HepG2 (cell line): ENCODE data around the gene ATP6V1C2. TPM values are rescaled to one million over a fixed set of nuclear protein-coding genes. Genes with fewer than 3 reads are reported as not detected.

Source experiments
- ADNP ChIP-seq: sonication (generic); formaldehyde crosslinking; IDR thresholded peaks from 2 replicates; pipeline ENCODE4 v1.4.0; 2020; ENCODE audit warnings: missing genetic modification reagents
- ARID2 ChIP-seq: sonication (generic); formaldehyde crosslinking; IDR thresholded peaks from 2 replicates; pipeline ENCODE4 v1.8.1; 2022; ENCODE audit warnings: mild to moderate bottlenecking, missing genetic modification reagents, borderline replicate concordance
- CREM ChIP-seq, 2 experiments: sonication (generic) in 1 of 2; formaldehyde crosslinking in 1 of 2; IDR thresholded peaks; 2 replicates each; pipeline versions ENCODE4 v1.4.0 to v1.6.1; 2016 to 2020; ENCODE audit warnings: antibody characterized with exemption in 1 of 2, mild to moderate bottlenecking in 1 of 2, missing genetic modification reagents in 1 of 2
- GATAD1 ChIP-seq: IDR thresholded peaks from 2 replicates; pipeline ENCODE4 v1.6.1; 2016; ENCODE audit warnings: missing genetic modification reagents, missing compliant biosample characterization
- GTF2F1 ChIP-seq: fragments of 150-350 bp; IDR thresholded peaks from 2 replicates; pipeline ENCODE4 v1.6.1; 2014; ENCODE audit warnings: low read length
- IKZF1 ChIP-seq: fragments of 450-650 bp; IDR thresholded peaks from 2 replicates; pipeline ENCODE4 v1.7.1; 2016
- KLF11 ChIP-seq: IDR thresholded peaks from 2 replicates; pipeline ENCODE4 v1.6.1; 2016; ENCODE audit warnings: missing compliant biosample characterization
- POLR2AphosphoS2 ChIP-seq: IDR thresholded peaks from 2 replicates; pipeline ENCODE4 v1.6.1; 2011; ENCODE audit warnings: low read depth, low read length, improper control_type of control experiment
- SRSF1 ChIP-seq: fragments of 200-400 bp; formaldehyde crosslinking; optimal IDR thresholded peaks from 2 replicates; pipeline ENCODE3; 2017; ENCODE audit warnings: mild to moderate bottlenecking, low read depth, low read length, moderate library complexity
- THYN1 ChIP-seq: sonication (generic); formaldehyde crosslinking; IDR thresholded peaks from 2 replicates; pipeline ENCODE4 v1.8.1; 2023; ENCODE audit warnings: low read depth, mild to moderate bottlenecking, moderate library complexity, missing genetic modification reagents, borderline replicate concordance
- ZNF282 ChIP-seq: fragments of 450-650 bp; IDR thresholded peaks from 2 replicates; pipeline ENCODE4 v1.6.1; 2018; ENCODE audit not compliant: partially characterized antibody
- ZNF670 ChIP-seq: sonication (generic); formaldehyde crosslinking; IDR thresholded peaks from 2 replicates; pipeline ENCODE4 v1.8.0; 2022; ENCODE audit warnings: mild to moderate bottlenecking, missing genetic modification reagents, borderline replicate concordance
- ZNF672 ChIP-seq: sonication (generic); formaldehyde crosslinking; IDR thresholded peaks from 2 replicates; pipeline ENCODE4 v1.8.1; 2022; ENCODE audit warnings: missing genetic modification reagents
- ZNF776 ChIP-seq: sonication (generic); formaldehyde crosslinking; IDR thresholded peaks from 2 replicates; pipeline ENCODE4 v1.4.0; 2020; ENCODE audit warnings: mild to moderate bottlenecking, missing genetic modification reagents
- polyA plus RNA-seq, 8 experiments: library from polyadenylated mRNA; depleted of rRNA in 3 of 8; stranded (reverse) in 7 of 8; unstranded in 1 of 8; fragments of >200 nt; fragmentation: Illumina TruSeq in 4 of 8; extraction: Trizol in 4 of 8; gene quantifications; 2 replicates each; pipeline versions ENCODE4 v1.2.1 to v1.2.3, GENCODE V29; 2011 to 2016; ENCODE audit warnings: low read depth in 4 of 8, missing spikeins in 1 of 8, mixed read lengths in 1 of 8; ENCODE audit not compliant: insufficient read depth in 1 of 8
- total RNA-seq, 5 experiments: library from RNA; depleted of rRNA; stranded (reverse); fragments of >200 nt; fragmentation: Illumina TruSeq; extraction: Trizol; gene quantifications; 2 replicates each; pipeline ENCODE4 v1.2.3, GENCODE V29; 2016; ENCODE audit warnings: low read depth in 1 of 5
- TF ChIP-seq, protein P1 (sequence below), 2 experiments: sonication (generic) in 1 of 2; formaldehyde crosslinking in 1 of 2; IDR thresholded peaks; 2 replicates each; pipeline versions ENCODE4 v1.4.0 to v1.6.1; 2018 to 2020; ENCODE audit warnings: missing genetic modification reagents in 2 of 2, borderline replicate concordance in 1 of 2, low read depth in 1 of 2, mild to moderate bottlenecking in 1 of 2, missing biosample characterization in 1 of 2
- TF ChIP-seq, protein P2 (sequence below): IDR thresholded peaks from 2 replicates; pipeline ENCODE4 v1.6.1; 2012; ENCODE audit warnings: low read length, improper control_type of control experiment
- TF ChIP-seq, protein P3 (sequence below): sonication (generic); formaldehyde crosslinking; IDR thresholded peaks from 2 replicates; pipeline ENCODE4 v1.4.0; 2020; ENCODE audit warnings: missing genetic modification reagents, borderline replicate concordance
- TF ChIP-seq, protein P4 (sequence below): fragments of 450-650 bp; IDR thresholded peaks from 2 replicates; pipeline ENCODE4 v1.6.1; 2016

Gene ATP6V1C2
- total and polyA plus RNA-seq, 2 of the 13 experiments (the other 11 are each of a cell fraction or from before 2014, with no cell fraction given) = 0.04 to 0.29 TPM

DNA sequence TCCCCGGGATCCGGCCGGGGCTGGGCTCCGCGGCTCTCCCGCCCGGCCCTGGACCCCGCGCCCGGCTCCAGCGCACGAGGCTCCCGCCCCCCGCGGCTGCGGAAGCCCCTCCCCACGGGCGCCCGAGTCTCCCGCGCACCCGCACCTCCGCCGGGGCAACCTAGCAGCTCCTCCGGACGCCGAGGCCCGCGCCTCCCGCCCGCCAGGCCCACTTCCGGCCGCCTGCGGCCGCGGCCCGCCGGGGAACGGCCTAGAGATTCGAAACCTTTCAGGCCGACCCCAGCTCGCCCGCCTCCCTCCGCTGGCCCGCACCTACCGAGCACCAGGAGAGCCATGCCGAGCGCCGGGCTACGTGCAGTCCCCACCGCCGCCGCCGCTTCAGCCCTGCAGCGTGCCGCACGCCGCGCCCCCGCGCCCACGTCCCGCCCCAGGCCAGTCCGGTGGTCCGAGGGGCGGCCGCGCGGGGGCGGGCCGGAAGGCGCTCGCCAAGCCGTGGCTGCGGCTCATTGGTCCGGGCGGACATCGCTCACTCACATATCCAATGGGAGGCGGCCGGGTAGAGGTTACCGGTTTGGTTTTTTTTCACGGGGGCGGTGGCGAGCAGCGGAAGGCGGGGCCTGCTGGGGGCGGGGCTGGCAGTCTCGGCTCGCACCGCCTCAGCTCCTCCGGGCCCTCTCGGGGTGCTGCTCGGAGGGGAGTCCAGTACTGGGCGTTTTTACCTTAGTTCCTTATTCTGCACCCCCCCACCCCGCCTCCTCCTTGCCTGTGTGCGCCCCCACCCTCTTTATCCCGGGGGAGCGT lies 91.1 kb downstream of the ATP6V1C2 start, which contains the start of gene PDIA6 (continued):
- TF ChIP-seq GATAD1 (CRISPR knock-in tag) (no peak; the same call in none of the 2 replicates), ZNF672 (CRISPR knock-in tag) (peak; percentile 58; the same call in 1 of the 2 replicates), CREM (IDR thresholded peaks at IDR 0.05) (no peak; the same call in 1 of the 2 replicates), CREM (CRISPR knock-in tag; IDR thresholded peaks at IDR 0.05) (no peak), IKZF1 (no peak), GTF2F1 (no peak), ARID2 (CRISPR knock-in tag) (no peak), ZNF670 (no peak), POLR2AphosphoS2 (no peak), ZNF282 (no peak), SRSF1 (no peak), KLF11 (CRISPR knock-in tag) (no peak; the same call in 1 of the 2 replicates), ADNP (no peak), ZNF776 (CRISPR knock-in tag) (no peak; the same call in none of the 2 replicates), THYN1 (CRISPR knock-in tag) (no peak)
- TF ChIP-seq, protein P1, sequence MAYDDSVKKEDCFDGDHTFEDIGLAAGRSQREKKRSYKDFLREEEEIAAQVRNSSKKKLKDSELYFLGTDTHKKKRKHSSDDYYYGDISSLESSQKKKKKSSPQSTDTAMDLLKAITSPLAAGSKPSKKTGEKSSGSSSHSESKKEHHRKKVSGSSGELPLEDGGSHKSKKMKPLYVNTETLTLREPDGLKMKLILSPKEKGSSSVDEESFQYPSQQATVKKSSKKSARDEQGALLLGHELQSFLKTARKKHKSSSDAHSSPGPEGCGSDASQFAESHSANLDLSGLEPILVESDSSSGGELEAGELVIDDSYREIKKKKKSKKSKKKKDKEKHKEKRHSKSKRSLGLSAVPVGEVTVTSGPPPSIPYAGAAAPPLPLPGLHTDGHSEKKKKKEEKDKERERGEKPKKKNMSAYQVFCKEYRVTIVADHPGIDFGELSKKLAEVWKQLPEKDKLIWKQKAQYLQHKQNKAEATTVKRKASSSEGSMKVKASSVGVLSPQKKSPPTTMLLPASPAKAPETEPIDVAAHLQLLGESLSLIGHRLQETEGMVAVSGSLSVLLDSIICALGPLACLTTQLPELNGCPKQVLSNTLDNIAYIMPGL (CRISPR knock-in tag; IDR thresholded peaks at IDR 0.05; ENCODE audit: borderline replicate concordance in 1 of 2, low read depth in 1 of 2) = peak; percentile 28 to 46; a peak in 2 of 4 replicates
- TF ChIP-seq, protein P2, sequence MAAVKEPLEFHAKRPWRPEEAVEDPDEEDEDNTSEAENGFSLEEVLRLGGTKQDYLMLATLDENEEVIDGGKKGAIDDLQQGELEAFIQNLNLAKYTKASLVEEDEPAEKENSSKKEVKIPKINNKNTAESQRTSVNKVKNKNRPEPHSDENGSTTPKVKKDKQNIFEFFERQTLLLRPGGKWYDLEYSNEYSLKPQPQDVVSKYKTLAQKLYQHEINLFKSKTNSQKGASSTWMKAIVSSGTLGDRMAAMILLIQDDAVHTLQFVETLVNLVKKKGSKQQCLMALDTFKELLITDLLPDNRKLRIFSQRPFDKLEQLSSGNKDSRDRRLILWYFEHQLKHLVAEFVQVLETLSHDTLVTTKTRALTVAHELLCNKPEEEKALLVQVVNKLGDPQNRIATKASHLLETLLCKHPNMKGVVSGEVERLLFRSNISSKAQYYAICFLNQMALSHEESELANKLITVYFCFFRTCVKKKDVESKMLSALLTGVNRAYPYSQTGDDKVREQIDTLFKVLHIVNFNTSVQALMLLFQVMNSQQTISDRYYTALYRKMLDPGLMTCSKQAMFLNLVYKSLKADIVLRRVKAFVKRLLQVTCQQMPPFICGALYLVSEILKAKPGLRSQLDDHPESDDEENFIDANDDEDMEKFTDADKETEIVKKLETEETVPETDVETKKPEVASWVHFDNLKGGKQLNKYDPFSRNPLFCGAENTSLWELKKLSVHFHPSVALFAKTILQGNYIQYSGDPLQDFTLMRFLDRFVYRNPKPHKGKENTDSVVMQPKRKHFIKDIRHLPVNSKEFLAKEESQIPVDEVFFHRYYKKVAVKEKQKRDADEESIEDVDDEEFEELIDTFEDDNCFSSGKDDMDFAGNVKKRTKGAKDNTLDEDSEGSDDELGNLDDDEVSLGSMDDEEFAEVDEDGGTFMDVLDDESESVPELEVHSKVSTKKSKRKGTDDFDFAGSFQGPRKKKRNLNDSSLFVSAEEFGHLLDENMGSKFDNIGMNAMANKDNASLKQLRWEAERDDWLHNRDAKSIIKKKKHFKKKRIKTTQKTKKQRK = no peak
- TF ChIP-seq, protein P3, sequence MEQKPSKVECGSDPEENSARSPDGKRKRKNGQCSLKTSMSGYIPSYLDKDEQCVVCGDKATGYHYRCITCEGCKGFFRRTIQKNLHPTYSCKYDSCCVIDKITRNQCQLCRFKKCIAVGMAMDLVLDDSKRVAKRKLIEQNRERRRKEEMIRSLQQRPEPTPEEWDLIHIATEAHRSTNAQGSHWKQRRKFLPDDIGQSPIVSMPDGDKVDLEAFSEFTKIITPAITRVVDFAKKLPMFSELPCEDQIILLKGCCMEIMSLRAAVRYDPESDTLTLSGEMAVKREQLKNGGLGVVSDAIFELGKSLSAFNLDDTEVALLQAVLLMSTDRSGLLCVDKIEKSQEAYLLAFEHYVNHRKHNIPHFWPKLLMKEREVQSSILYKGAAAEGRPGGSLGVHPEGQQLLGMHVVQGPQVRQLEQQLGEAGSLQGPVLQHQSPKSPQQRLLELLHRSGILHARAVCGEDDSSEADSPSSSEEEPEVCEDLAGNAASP (CRISPR knock-in tag) = no peak
- TF ChIP-seq, protein P4, sequence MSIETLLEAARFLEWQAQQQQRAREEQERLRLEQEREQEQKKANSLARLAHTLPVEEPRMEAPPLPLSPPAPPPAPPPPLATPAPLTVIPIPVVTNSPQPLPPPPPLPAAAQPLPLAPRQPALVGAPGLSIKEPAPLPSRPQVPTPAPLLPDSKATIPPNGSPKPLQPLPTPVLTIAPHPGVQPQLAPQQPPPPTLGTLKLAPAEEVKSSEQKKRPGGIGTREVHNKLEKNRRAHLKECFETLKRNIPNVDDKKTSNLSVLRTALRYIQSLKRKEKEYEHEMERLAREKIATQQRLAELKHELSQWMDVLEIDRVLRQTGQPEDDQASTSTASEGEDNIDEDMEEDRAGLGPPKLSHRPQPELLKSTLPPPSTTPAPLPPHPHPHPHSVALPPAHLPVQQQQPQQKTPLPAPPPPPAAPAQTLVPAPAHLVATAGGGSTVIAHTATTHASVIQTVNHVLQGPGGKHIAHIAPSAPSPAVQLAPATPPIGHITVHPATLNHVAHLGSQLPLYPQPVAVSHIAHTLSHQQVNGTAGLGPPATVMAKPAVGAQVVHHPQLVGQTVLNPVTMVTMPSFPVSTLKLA = no peak
